Measurements from ENCODE around the gene HOXB8. TPM values are rescaled to one million over a fixed set of nuclear protein-coding genes. Genes with fewer than 3 reads are reported as not detected.

Gene HOXB8
- total and polyA plus RNA-seq, 2 donors (not counting 3 experiments of a cell fraction or from before 2014, with no cell fraction given): 1.7 to 2.4 TPM

DNA sequence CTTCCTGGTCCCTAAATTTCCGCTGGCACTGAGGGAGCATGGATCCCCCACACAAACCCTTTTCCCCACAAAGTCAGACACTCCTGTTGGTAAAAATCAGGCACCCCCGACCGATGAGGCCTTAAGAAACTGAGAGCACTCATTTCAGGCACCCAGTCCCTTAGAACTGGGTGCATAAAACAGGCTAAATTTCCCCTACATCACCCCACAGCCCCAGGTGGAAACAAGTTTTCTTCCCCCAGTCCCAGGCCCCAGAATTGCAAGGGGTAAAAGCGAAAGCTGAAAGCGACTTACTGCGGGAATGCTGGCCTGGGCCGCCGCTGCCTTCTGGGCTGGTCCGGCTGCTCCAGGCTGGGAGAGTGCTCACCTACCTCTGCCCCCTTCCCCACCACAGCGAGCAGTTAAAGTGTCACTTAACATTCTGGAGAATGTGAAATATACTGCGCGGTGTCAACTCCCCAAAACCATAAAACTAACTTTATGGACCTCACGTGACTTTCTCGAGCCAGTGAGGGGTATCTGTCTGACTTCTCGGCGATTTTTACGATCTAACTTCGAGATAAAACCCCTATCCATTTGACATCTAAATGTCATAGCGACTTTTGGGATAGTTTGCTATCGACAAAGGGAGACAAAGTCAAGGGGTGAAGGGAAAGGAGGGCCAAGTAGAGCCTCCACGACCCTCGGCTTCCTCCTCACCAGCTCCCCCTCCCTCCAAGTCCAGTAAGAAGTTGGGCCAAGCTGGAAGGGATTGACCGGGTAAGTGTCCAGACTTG lies 25.1 kb downstream of the HOXB8 start, which contains the start of gene HOXB3:
HOXB3 (minus strand) TSS at position 411 of the 776 bp plus-strand sequence. CDS start 37,767 bp downstream, outside the sequence.
- Histone ChIP-seq H3K27me3 (ENCODE audit: control insufficient read depth in 2 of 2, insufficient read depth in 2 of 2, low read length in 2 of 2) (no peaks in the 10 kb centered on the region), H3K4me2 (ENCODE audit: insufficient read depth, low read length) (no peak within 1 kb of the TSS), H3K9me1 (replicated peaks; ENCODE audit: control insufficient read depth, extremely low read depth, insufficient read depth, low read length) (no peaks in the 10 kb centered on the region), H3K4me1 (ENCODE audit: control insufficient read depth, extremely low read depth, insufficient read depth, low read length) (peaks cover 45% of the 10 kb centered on the region), H3K9ac (replicated peaks; ENCODE audit: extremely low read depth, insufficient read depth, low read length) (no peak within 1 kb of the TSS), H3K9me3 (replicated peaks; ENCODE audit: control insufficient read depth, insufficient read depth, low read length) (no peaks in the 10 kb centered on the region), H3K36me3 (ENCODE audit: control insufficient read depth in 2 of 2, extremely low read depth in 1 of 2, insufficient read depth in 2 of 2, low read length in 2 of 2) (peaks cover 0 to 10% of the 10 kb centered on the region in 2 experiments), H2AFZ (ENCODE audit: low read depth, low read length) (no peak within 1 kb of the TSS), H4K20me1 (replicated peaks; ENCODE audit: control insufficient read depth, extremely low read depth, insufficient read depth, low read length) (no peaks in the 10 kb centered on the region), H3K4me3 (replicated peaks in 1 of 3; ENCODE audit: insufficient read depth in 1 of 3, low read depth in 1 of 3, low read length in 3 of 3) (no peak within 1 kb of the TSS), H3K79me2 (ENCODE audit: control insufficient read depth, insufficient read depth, low read length) (peaks cover 24% of the 10 kb centered on the region), H3K27ac (ENCODE audit: insufficient read depth, low read depth, low read length) (no peak within 1 kb of the TSS)
- dilution Hi-C loops (cut with MboI; ENCODE audit: extremely low pct_ligation_motif_present, low sequenced_read_pairs) (no loop called here), intact Hi-C loops (cut with micrococcal nuclease) (no loop called here)
- DNase-seq (ENCODE audit: low read depth, low spot score) (no peak), FAIRE-seq (no peak)
- POLR2A ChIA-PET: interaction anchor here (0.6 kb wide), 1 partner anchor 24 kb away, joined by 3 read pairs; no protein-coding TSS in a partner anchor
- CTCF ChIA-PET: interaction anchor here (0.9 to 1.6 kb wide), 4 partner anchors 12 to 374 kb away, joined by 3 to 5 read pairs (median 4); no protein-coding TSS in a partner anchor
- no TSS peak for BruUV-seq (replicated peaks)
- TF ChIP-seq POLR2AphosphoS5 (IDR thresholded peaks at IDR 0.05; ENCODE audit: insufficient read depth, low read depth, low read length) (no peak), CTCF (IDR thresholded peaks at IDR 0.05; ENCODE audit: extremely low read depth in 1 of 2, insufficient read depth in 1 of 2, low read depth in 1 of 2, low read length in 2 of 2) (no peak), EZH2 (IDR thresholded peaks at IDR 0.05; ENCODE audit: borderline replicate concordance, low read depth, low read length, severe bottlenecking) (no peak)
